B cell (primary cell): ENCODE measurements around the gene SLC29A3. TPM values are rescaled to one million over a fixed set of nuclear protein-coding genes. Genes with fewer than 3 reads are reported as not detected.

Source experiments
- ATAC-seq: fragments of 200-7000 bp; cut with Tn5 transposase; one replicate; pipeline ENCODE4 v1.10.0; 2021; ENCODE audit warnings: low read depth, mild to moderate bottlenecking, moderate number of reproducible peaks, moderate library complexity
- CTCF ChIA-PET: fragments of 350-600 bp; sonication (Branson Sonifier 250); formaldehyde crosslinking; loops from one replicate; lab custom pipeline; 2021; ENCODE audit warnings: antibody characterized with exemption, inconsistent platforms; lab: Charles Lee
- POLR2A ChIA-PET: fragments of 350-600 bp; sonication (Branson Sonifier 250); formaldehyde crosslinking; loops from one replicate; lab custom pipeline; 2021; ENCODE audit warnings: antibody characterized with exemption; lab: Charles Lee
- DNase-seq: peaks from one replicate; pipeline ENCODE4 v3.0.0; 2013
- H2AFZ ChIP-seq: 2 replicates; pipeline ENCODE4 v1.6.1; 2012; ENCODE audit warnings: mild to moderate bottlenecking, low read depth, low read length; ENCODE audit not compliant: insufficient read depth, poor library complexity, severe bottlenecking
- H3K27ac ChIP-seq, 2 donors: 1 replicate in 1 of 2; 2 replicates in 1 of 2; pipeline ENCODE4 v1.5.1; 2012 to 2013; ENCODE audit warnings: low read length in 2 of 2, mild to moderate bottlenecking in 2 of 2, moderate library complexity in 1 of 2
- H3K27me3 ChIP-seq, 4 experiments: fragments of 200-600 bp in 1 of 4; sonication (generic) in 1 of 4; replicated peaks in 1 of 4; 1 replicate in 2 of 4; 2 replicates in 2 of 4; pipeline versions ENCODE4 v1.6.1 to v1.7.0; 2013 to 2016; ENCODE audit warnings: low read length in 3 of 4, mild to moderate bottlenecking in 2 of 4, mixed read lengths in 1 of 4, moderate library complexity in 1 of 4; ENCODE audit not compliant: insufficient read depth in 4 of 4, control insufficient read depth in 3 of 4; ENCODE audit errors: control extremely low read depth in 1 of 4
- H3K36me3 ChIP-seq, 2 experiments: replicated peaks in 1 of 2; 1 replicate in 1 of 2; 2 replicates in 1 of 2; pipeline versions ENCODE4 v1.6.1 to v1.7.1; 2013; ENCODE audit warnings: low read length in 1 of 2; ENCODE audit not compliant: insufficient read depth in 2 of 2, control insufficient read depth in 1 of 2; ENCODE audit errors: control extremely low read depth in 1 of 2, extremely low read depth in 1 of 2
- H3K4me1 ChIP-seq, 2 donors: fragments of 200-600 bp in 1 of 2; sonication (generic) in 1 of 2; 1 replicate in 1 of 2; 2 replicates in 1 of 2; pipeline versions ENCODE4 v1.5.1 to v1.6.1; 2013 to 2017; ENCODE audit warnings: low read length in 2 of 2; ENCODE audit not compliant: control insufficient read depth in 2 of 2, insufficient read depth in 2 of 2
- H3K4me2 ChIP-seq: replicated peaks from 2 replicates; pipeline ENCODE3; 2012; ENCODE audit warnings: mild to moderate bottlenecking, low read depth, low read length; ENCODE audit not compliant: poor library complexity, severe bottlenecking
- H3K4me3 ChIP-seq, 5 experiments: fragments of 200-600 bp in 1 of 5; sonication (generic) in 1 of 5; 1 replicate in 3 of 5; 2 replicates in 2 of 5; pipeline versions ENCODE4 v1.5.1 to v1.7.0; 2011 to 2016; ENCODE audit warnings: low read length in 4 of 5, mild to moderate bottlenecking in 4 of 5, low read depth in 2 of 5, control low read depth in 1 of 5, moderate library complexity in 1 of 5; ENCODE audit not compliant: insufficient read depth in 1 of 5; ENCODE audit errors: control extremely low read depth in 1 of 5, extremely low read depth in 1 of 5
- H3K79me2 ChIP-seq: fragments of 200-600 bp; sonication (generic); one replicate; pipeline ENCODE4 v1.6.0; 2016; ENCODE audit warnings: low read length; ENCODE audit not compliant: control insufficient read depth, insufficient read depth
- H3K9ac ChIP-seq: fragments of 200-600 bp; sonication (generic); 2 replicates; pipeline ENCODE4 v1.6.1; 2017; ENCODE audit warnings: mild to moderate bottlenecking, low read length, moderate library complexity
- H3K9me3 ChIP-seq, 3 donors: one replicate each; pipeline versions ENCODE4 v1.6.1 to v1.7.1; 2013; ENCODE audit warnings: low read length in 2 of 3; ENCODE audit not compliant: control insufficient read depth in 2 of 3, insufficient read depth in 1 of 3; ENCODE audit errors: control extremely low read depth in 1 of 3
- H4K20me1 ChIP-seq: 2 replicates; pipeline ENCODE4 v1.6.0; 2012; ENCODE audit warnings: mild to moderate bottlenecking, low read length; ENCODE audit not compliant: insufficient read depth, control insufficient read depth, poor library complexity, severe bottlenecking
- H3K27ac Mint-ChIP-seq: one replicate; pipeline ENCODE4 v1.8.0; 2021; ENCODE audit warnings: mixed read lengths
- H3K27me3 Mint-ChIP-seq: one replicate; pipeline ENCODE4 v1.8.0; 2021; ENCODE audit warnings: mixed read lengths
- H3K4me1 Mint-ChIP-seq: one replicate; pipeline ENCODE4 v1.8.0; 2021; ENCODE audit warnings: mixed read lengths
- H3K4me3 Mint-ChIP-seq: one replicate; pipeline ENCODE4 v1.8.0; 2021; ENCODE audit warnings: mixed read lengths
- H3K9me3 Mint-ChIP-seq: one replicate; pipeline ENCODE4 v1.8.0; 2022; ENCODE audit warnings: mixed read lengths; ENCODE audit not compliant: insufficient read depth
- CTCF ChIP-seq: fragments of 200-600 bp; IDR thresholded peaks from one replicate; pipeline ENCODE4 v1.8.0; 2022; ENCODE audit warnings: antibody characterized with exemption, mild to moderate bottlenecking
- EZH2 ChIP-seq: IDR thresholded peaks from 2 replicates; pipeline ENCODE4 v1.6.1; 2012; ENCODE audit warnings: borderline replicate concordance, low read depth, mild to moderate bottlenecking, moderate library complexity, low read length; ENCODE audit not compliant: insufficient read depth, poor library complexity, severe bottlenecking
- WGBS: methylation state at CpG from one replicate; pipeline ENCODE4 v1.1.5; 2013; ENCODE audit warnings: missing lambda C conversion rate; ENCODE audit not compliant: insufficient coverage; 5-methylcytosine and 5-hydroxymethylcytosine counted together
- intact Hi-C: fragments of 100-400 bp; cut with micrococcal nuclease; formaldehyde crosslinking; loops from one replicate; pipeline ENCODE4 v1.10.0; 2022
- polyA plus RNA-seq: library from polyadenylated mRNA; depleted of rRNA; stranded (reverse); fragments of >200 nt; gene quantifications from 2 replicates; pipeline ENCODE4 v1.2.3, GENCODE V29; 2012
- total RNA-seq, 2 donors: library from RNA; stranded (reverse); fragments of 120-200 nt in 1 of 2; gene quantifications; 1 replicate in 1 of 2; 2 replicates in 1 of 2; pipeline versions ENCODE4 v1.2.3 to v1.2.4, GENCODE V29; 2013 to 2022

SLC29A3 gene
- total and polyA plus RNA-seq, 2 donors (not counting 1 experiment from before 2014, with no cell fraction given) = 4.5 to 8.2 TPM

DNA sequence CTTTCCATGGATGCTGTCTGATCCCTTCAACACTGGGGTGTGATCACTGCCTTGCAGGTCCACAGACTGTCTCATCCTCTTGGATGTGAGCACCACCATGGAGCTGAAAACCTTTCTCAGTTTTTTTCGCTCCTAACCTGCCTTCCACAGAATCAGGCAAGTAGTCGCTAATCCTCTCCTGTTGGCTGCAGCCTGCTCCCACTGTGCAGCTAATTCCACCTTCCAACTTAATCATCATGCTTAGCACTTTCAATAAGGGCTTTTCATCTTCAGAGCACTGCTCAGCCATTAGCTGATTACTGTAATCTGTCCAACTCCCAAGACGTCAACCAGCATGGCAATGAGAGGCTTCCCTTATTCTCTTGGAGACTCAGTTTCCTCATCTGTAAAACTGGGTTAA lies 62.6 kb downstream of the SLC29A3 start:
- Histone ChIP-seq H2AFZ (no peak overlapping the region), H3K27me3 (no peaks in the 10 kb centered on the region), H3K79me2 (no peaks in the 10 kb centered on the region), H3K4me3 (no peak overlapping the region), H3K4me1 (peaks cover 22 to 31% of the 10 kb centered on the region in 2 donors), H4K20me1 (no peaks in the 10 kb centered on the region), H3K9me3 (no peaks in the 10 kb centered on the region), H3K27ac (no peak overlapping the region), H3K36me3 (no peaks in the 10 kb centered on the region), H3K4me2 (no peak overlapping the region), H3K9ac (no peak overlapping the region)
- DNase-seq (no peak), ATAC-seq (no peak)
- H3K9me3 Mint-ChIP-seq = no peaks in the 10 kb centered on the region
- peaks cover 24% of the 10 kb centered on the region for H3K4me1 Mint-ChIP-seq
- H3K27ac Mint-ChIP-seq = no peak overlapping the region
- 96% methylated on average over 2 of the region's 3 CpGs for WGBS
- POLR2A ChIA-PET = interaction anchor here (0.5 kb wide), 1 partner anchor 82 kb away, joined by 3 read pairs; no protein-coding TSS in a partner anchor
- CTCF ChIA-PET = interaction anchor here (1.0 to 6.5 kb wide), 7 partner anchors 15 to 327 kb away, joined by 3 to 72 read pairs (median 5); partner anchors contain the start of gene SLC29A3
- TF ChIP-seq EZH2 (no peak), CTCF (no peak)
- intact Hi-C loops = loop anchor here (5.0 kb wide), 1 partner anchor 431 kb away; no protein-coding TSS in a partner anchor
- H3K4me3 Mint-ChIP-seq = no peak overlapping the region
- H3K27me3 Mint-ChIP-seq = no peaks in the 10 kb centered on the region

DNA sequence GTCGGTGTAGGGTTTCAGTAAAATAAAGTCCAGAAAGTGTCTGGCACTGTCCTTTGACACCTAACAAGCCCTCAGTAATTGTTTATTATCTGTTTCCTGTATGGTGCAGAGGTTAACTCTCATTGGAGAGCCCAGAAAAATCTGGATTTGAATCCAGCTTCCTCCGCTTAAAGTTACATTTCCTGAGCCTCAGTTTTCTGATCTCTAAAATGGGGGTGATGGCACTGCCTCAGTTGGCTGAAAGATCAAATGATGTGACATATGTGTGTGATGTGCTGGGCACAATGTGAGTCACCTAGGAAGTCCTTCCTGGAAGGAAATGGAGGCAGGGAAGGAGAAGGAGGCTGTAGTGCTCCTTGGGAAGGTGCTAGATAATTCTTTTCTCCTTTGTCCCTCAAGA lies 63.0 kb downstream of the SLC29A3 start:
- no peak overlapping the region for H2AFZ ChIP-seq
- DNase-seq (no peak), ATAC-seq (no peak)
- no peaks in the 10 kb centered on the region for H3K79me2 ChIP-seq
- TF ChIP-seq CTCF (no peak), EZH2 (no peak)
- H3K4me3 ChIP-seq = no peak overlapping the region
- H3K9ac ChIP-seq = no peak overlapping the region
- WGBS = 100% methylated on average over 2 of the region's 2 CpGs
- H3K9me3 ChIP-seq = no peaks in the 10 kb centered on the region
- no peaks in the 10 kb centered on the region for H3K36me3 ChIP-seq
- ChIA-PET POLR2A (interaction anchor here (0.5 kb wide), 1 partner anchor 83 kb away, joined by 3 read pairs; no protein-coding TSS in a partner anchor), CTCF (interaction anchor here (0.9 to 6.5 kb wide), 7 partner anchors 15 to 429 kb away, joined by 4 to 72 read pairs (median 5); partner anchors contain the start of gene SLC29A3)
- H3K4me3 Mint-ChIP-seq = no peak overlapping the region
- no peak overlapping the region for H3K27ac ChIP-seq
- H3K27me3 ChIP-seq = no peaks in the 10 kb centered on the region
- H3K27ac Mint-ChIP-seq = no peak overlapping the region
- intact Hi-C loops = loop anchor here (5.0 kb wide), 1 partner anchor 430 kb away; no protein-coding TSS in a partner anchor
- H3K9me3 Mint-ChIP-seq = no peaks in the 10 kb centered on the region
- H3K4me2 ChIP-seq = no peak overlapping the region
- no peaks in the 10 kb centered on the region for H4K20me1 ChIP-seq
- H3K4me1 Mint-ChIP-seq = peaks cover 24% of the 10 kb centered on the region
- H3K4me1 ChIP-seq = peaks cover 18 to 26% of the 10 kb centered on the region in 2 donors
- no peaks in the 10 kb centered on the region for H3K27me3 Mint-ChIP-seq
